ENCODE data around the gene PRPF19.
A peak's percentile ranks its signal among the peaks of the same experiment; 100 is the strongest.

GRCh38 chr11:60906132-60906972 lies at the start of gene PRPF19:
- TF ChIP-seq CTCF (IDR thresholded peaks at IDR 0.05) = peak in 1 of 4 experiments; percentile 8
- peak; percentile 99 for TF ChIP-seq POLR2AphosphoS5 (IDR thresholded peaks at IDR 0.05)
